Erythroblast (primary cell): ENCODE data around the gene AGRP.

ENCODE experiments used
- GATA1 ChIP-seq: IDR thresholded peaks from 2 replicates; pipeline ENCODE4 v1.6.1; 2011; ENCODE audit warnings: low read depth, mild to moderate bottlenecking, control low read depth, low read length, moderate library complexity
- POLR2A ChIP-seq: IDR thresholded peaks from 2 replicates; pipeline ENCODE4 v1.6.1; 2011; ENCODE audit warnings: mild to moderate bottlenecking, low read length

DNA sequence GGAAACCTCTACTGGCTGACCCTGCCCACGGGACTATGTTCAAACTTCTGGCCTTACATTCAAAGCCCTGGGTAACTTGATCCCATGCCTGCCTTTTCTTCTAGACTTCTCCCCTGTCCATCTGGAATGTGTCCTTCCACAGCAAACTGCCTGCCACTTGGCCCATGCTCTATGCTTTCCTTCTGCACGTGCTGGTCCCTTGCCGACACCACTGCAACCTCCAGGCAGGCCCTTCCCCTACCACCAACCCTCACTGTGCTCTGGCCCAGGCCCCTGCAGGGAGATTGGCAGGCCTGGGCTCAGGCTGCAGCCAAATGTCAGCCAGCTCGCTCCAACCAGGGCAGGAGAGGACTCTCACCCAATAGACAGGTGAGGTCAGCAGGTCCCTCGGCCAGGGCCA is 41.4 kb downstream of the AGRP start:
- TF ChIP-seq POLR2A (no peak), GATA1 (no peak)
